Hindlimb muscle (tissue), 1 donor: ENCODE measurements around the gene RPH3AL. TPM values are rescaled to one million over a fixed set of nuclear protein-coding genes. Genes with fewer than 3 reads are reported as not detected.

Source experiments
- DNase-seq: peaks from one replicate; pipeline ENCODE4 v3.0.0-alpha.2; 2013
- polyA plus RNA-seq: library from polyadenylated mRNA; unstranded; fragments of 120-200 nt; gene quantifications from one replicate; pipeline ENCODE4 v1.2.1, GENCODE V29; 2013; ENCODE audit not compliant: insufficient read length

The RPH3AL gene
- polyA plus RNA-seq, 1 donor: 5.9 TPM

GRCh38 chr17:353213-353837, 718 bp upstream of the RPH3AL start:
- DNase-seq: no peak

GRCh38 chr17:351875-352420, 659 bp downstream of the RPH3AL start:
- DNase-seq: no peak

- DNase-seq: no peak
Observed at GRCh38 chr17:351449-351738, 1.2 kb downstream of the RPH3AL start.

GRCh38 chr17:350706-351448, 1.7 kb downstream of the RPH3AL start:
- peak; percentile 73 for DNase-seq

- DNase-seq: no peak
Observed at GRCh38 chr17:349666-350065, 2.9 kb downstream of the RPH3AL start.

- DNase-seq: no peak
Observed at GRCh38 chr17:348692-349425, 3.7 kb downstream of the RPH3AL start.

- no peak for DNase-seq
Observed at GRCh38 chr17:348012-348411, 4.6 kb downstream of the RPH3AL start.

- DNase-seq: no peak
Observed at GRCh38 chr17:347309-347899, 5.2 kb downstream of the RPH3AL start.

GRCh38 chr17:345992-346785, 6.4 kb downstream of the RPH3AL start:
- DNase-seq: no peak

- DNase-seq: no peak
Observed at GRCh38 chr17:345261-345660, 7.3 kb downstream of the RPH3AL start.

- no peak for DNase-seq
Observed at GRCh38 chr17:343875-344752, 8.5 kb downstream of the RPH3AL start.

GRCh38 chr17:343211-343610, 9.4 kb downstream of the RPH3AL start:
- no peak for DNase-seq

GRCh38 chr17:340074-340473, 12.5 kb downstream of the RPH3AL start:
- DNase-seq: no peak

- DNase-seq: no peak
Observed at GRCh38 chr17:339193-340061, 13.2 kb downstream of the RPH3AL start.

- no peak for DNase-seq
Observed at GRCh38 chr17:338442-339192, 14.0 kb downstream of the RPH3AL start.

- DNase-seq: no peak
Observed at GRCh38 chr17:337866-338265, 14.7 kb downstream of the RPH3AL start.

- DNase-seq: no peak
Observed at GRCh38 chr17:337453-337852, 15.2 kb downstream of the RPH3AL start.

- no peak for DNase-seq
Observed at GRCh38 chr17:337022-337420, 15.6 kb downstream of the RPH3AL start.
